ENCODE results near the gene RIPK1.

RIPK1 gene

GRCh38 chr6:3118353-3119039 lies 50.2 kb downstream of the RIPK1 start, which contains the start of gene BPHL:
Gene BPHL (plus strand): TSS chr6:3118711. CDS start chr6:3118741, 30 bp downstream.
- no peaks in the 10 kb centered on the region for H3K27me3 Mint-ChIP-seq
- ATAC-seq (replicated peaks), result peak; percentile 86
- H3K36me3 Mint-ChIP-seq (ENCODE audit: insufficient read depth), result peaks cover 11% of the 10 kb centered on the region
- DNase-seq, result peak; percentile 100
- peak within 1 kb of the TSS; percentile 97 to 98 for H3K27ac Mint-ChIP-seq
- no peaks in the 10 kb centered on the region for H3K9me3 Mint-ChIP-seq
- peak within 1 kb of the TSS; percentile 87 to 89 for H3K4me3 Mint-ChIP-seq
- peaks cover 12 to 15% of the 10 kb centered on the region in 2 donors for H3K4me1 Mint-ChIP-seq (ENCODE audit: low read depth in 2 of 2)

- Mint-ChIP-seq H3K36me3 (ENCODE audit: insufficient read depth) (peaks cover 8% of the 10 kb centered on the region), H3K4me1 (ENCODE audit: low read depth in 2 of 2) (peaks cover 12 to 15% of the 10 kb centered on the region in 2 donors), H3K27ac (peak overlapping the region; percentile 97 to 98), H3K9me3 (no peaks in the 10 kb centered on the region), H3K27me3 (no peaks in the 10 kb centered on the region), H3K4me3 (peak overlapping the region; percentile 87 to 89)
- DNase-seq, result no peak
- ATAC-seq (replicated peaks), result peak; percentile 15
These were observed 50.9 kb downstream of the RIPK1 start for GRCh38 chr6:3119040-3119723.

- H3K4me1 Mint-ChIP-seq (ENCODE audit: low read depth in 2 of 2), result peaks cover 12 to 15% of the 10 kb centered on the region in 2 donors
- H3K9me3 Mint-ChIP-seq, result no peaks in the 10 kb centered on the region
- no peak overlapping the region for H3K27ac Mint-ChIP-seq
- no peak overlapping the region for H3K4me3 Mint-ChIP-seq
- H3K27me3 Mint-ChIP-seq, result no peaks in the 10 kb centered on the region
- ATAC-seq (replicated peaks), result no peak
- DNase-seq, result no peak
- H3K36me3 Mint-ChIP-seq (ENCODE audit: insufficient read depth), result peaks cover 8% of the 10 kb centered on the region
These were observed 52.4 kb downstream of the RIPK1 start for GRCh38 chr6:3120765-3121089.

GRCh38 chr6:3122823-3123182 lies 54.5 kb downstream of the RIPK1 start:
- Mint-ChIP-seq H3K4me3 (no peak overlapping the region), H3K27me3 (no peaks in the 10 kb centered on the region), H3K9me3 (no peaks in the 10 kb centered on the region), H3K4me1 (ENCODE audit: low read depth in 2 of 2) (peaks cover 10% of the 10 kb centered on the region in 2 donors), H3K27ac (no peak overlapping the region), H3K36me3 (ENCODE audit: insufficient read depth) (peaks cover 12% of the 10 kb centered on the region)
- DNase-seq, result no peak
- ATAC-seq (replicated peaks), result no peak

GRCh38 chr6:3124667-3125066 lies 56.4 kb downstream of the RIPK1 start:
- H3K27me3 Mint-ChIP-seq, result no peaks in the 10 kb centered on the region
- H3K9me3 Mint-ChIP-seq, result no peaks in the 10 kb centered on the region
- no peak overlapping the region for H3K27ac Mint-ChIP-seq
- ATAC-seq (replicated peaks) (no peak), DNase-seq (no peak)
- no peaks in the 10 kb centered on the region for H3K4me1 Mint-ChIP-seq (ENCODE audit: low read depth in 2 of 2)
- peaks cover 4% of the 10 kb centered on the region for H3K36me3 Mint-ChIP-seq (ENCODE audit: insufficient read depth)
- H3K4me3 Mint-ChIP-seq, result no peak overlapping the region

- no peaks in the 10 kb centered on the region for H3K4me1 Mint-ChIP-seq (ENCODE audit: low read depth in 2 of 2)
- H3K27me3 Mint-ChIP-seq, result no peaks in the 10 kb centered on the region
- no peak overlapping the region for H3K4me3 Mint-ChIP-seq
- H3K27ac Mint-ChIP-seq, result no peak overlapping the region
- H3K9me3 Mint-ChIP-seq, result no peaks in the 10 kb centered on the region
- ATAC-seq (replicated peaks), result no peak
- peaks cover 4% of the 10 kb centered on the region for H3K36me3 Mint-ChIP-seq (ENCODE audit: insufficient read depth)
- no peak for DNase-seq
These were observed 57.5 kb downstream of the RIPK1 start for GRCh38 chr6:3125815-3126214.

- no peaks in the 10 kb centered on the region for H3K27me3 Mint-ChIP-seq
- DNase-seq (no peak), ATAC-seq (replicated peaks) (no peak)
- no peak overlapping the region for H3K27ac Mint-ChIP-seq
- H3K4me1 Mint-ChIP-seq (ENCODE audit: low read depth in 2 of 2), result no peaks in the 10 kb centered on the region
- H3K9me3 Mint-ChIP-seq, result no peaks in the 10 kb centered on the region
- H3K4me3 Mint-ChIP-seq, result no peak overlapping the region
- peaks cover 11% of the 10 kb centered on the region for H3K36me3 Mint-ChIP-seq (ENCODE audit: insufficient read depth)
These were observed 60.2 kb downstream of the RIPK1 start for GRCh38 chr6:3128356-3129108.

GRCh38 chr6:3131695-3132094 lies 63.4 kb downstream of the RIPK1 start:
- Mint-ChIP-seq H3K27ac (no peak overlapping the region), H3K27me3 (no peaks in the 10 kb centered on the region), H3K36me3 (ENCODE audit: insufficient read depth) (peaks cover 7% of the 10 kb centered on the region), H3K4me3 (no peak overlapping the region), H3K4me1 (ENCODE audit: low read depth in 2 of 2) (no peaks in the 10 kb centered on the region), H3K9me3 (no peaks in the 10 kb centered on the region)
- ATAC-seq (replicated peaks) (no peak), DNase-seq (no peak)

- H3K27ac Mint-ChIP-seq, result no peak overlapping the region
- no peak for DNase-seq
- no peaks in the 10 kb centered on the region for H3K4me1 Mint-ChIP-seq (ENCODE audit: low read depth in 2 of 2)
- no peaks in the 10 kb centered on the region for H3K27me3 Mint-ChIP-seq
- H3K36me3 Mint-ChIP-seq (ENCODE audit: insufficient read depth), result peaks cover 7% of the 10 kb centered on the region
- ATAC-seq (replicated peaks), result no peak
- no peak overlapping the region for H3K4me3 Mint-ChIP-seq
- no peaks in the 10 kb centered on the region for H3K9me3 Mint-ChIP-seq
These were observed 65.2 kb downstream of the RIPK1 start for GRCh38 chr6:3133515-3133914.

GRCh38 chr6:3135668-3136291 lies 67.5 kb downstream of the RIPK1 start:
- Mint-ChIP-seq H3K27me3 (no peaks in the 10 kb centered on the region), H3K9me3 (no peaks in the 10 kb centered on the region), H3K27ac (no peak overlapping the region)

GRCh38 chr6:3136292-3137011 lies 68.2 kb downstream of the RIPK1 start:
- Mint-ChIP-seq H3K9me3 (no peaks in the 10 kb centered on the region), H3K27me3 (no peaks in the 10 kb centered on the region), H3K36me3 (ENCODE audit: insufficient read depth) (peaks cover 5% of the 10 kb centered on the region), H3K4me1 (ENCODE audit: low read depth in 2 of 2) (no peaks in the 10 kb centered on the region), H3K27ac (no peak overlapping the region), H3K4me3 (no peak overlapping the region)
- no peak for ATAC-seq (replicated peaks)
- DNase-seq, result no peak

More at GRCh38 chr6:3135668-3136291, 67.5 kb downstream of the RIPK1 start:
- H3K4me1 Mint-ChIP-seq (ENCODE audit: low read depth in 2 of 2), result no peaks in the 10 kb centered on the region
- no peak for DNase-seq
- ATAC-seq (replicated peaks), result no peak
- no peak overlapping the region for H3K4me3 Mint-ChIP-seq
- peaks cover 7% of the 10 kb centered on the region for H3K36me3 Mint-ChIP-seq (ENCODE audit: insufficient read depth)

- Mint-ChIP-seq H3K27ac (no peak overlapping the region), H3K4me1 (ENCODE audit: low read depth in 2 of 2) (no peaks in the 10 kb centered on the region), H3K9me3 (no peaks in the 10 kb centered on the region), H3K4me3 (no peak overlapping the region), H3K36me3 (ENCODE audit: insufficient read depth) (peaks cover 4% of the 10 kb centered on the region), H3K27me3 (no peaks in the 10 kb centered on the region)
- ATAC-seq (replicated peaks), result no peak
- no peak for DNase-seq
These were observed 68.9 kb downstream of the RIPK1 start for GRCh38 chr6:3137057-3137777.
